ENCODE data around the gene LRRC2.

DNA sequence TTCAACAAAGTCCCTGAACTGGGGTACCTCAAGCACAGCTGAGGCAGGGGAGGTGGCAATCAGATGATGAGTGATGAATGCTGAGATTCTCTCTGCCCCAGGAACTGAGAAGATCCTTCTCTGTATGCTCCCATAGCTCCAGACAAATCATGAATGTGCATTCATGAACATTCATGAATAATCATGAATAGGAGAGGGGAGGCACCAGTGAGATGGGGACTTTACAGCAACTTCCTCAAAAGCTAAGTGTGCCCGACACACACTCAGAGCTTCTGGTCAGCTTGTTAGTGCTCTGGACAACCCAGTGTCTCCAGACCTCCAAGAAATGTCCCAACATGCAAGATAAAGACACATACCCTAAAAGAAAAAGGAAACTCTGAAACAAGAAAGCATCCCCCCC, 24.3 kb downstream of the LRRC2 start:
- no peak for TF ChIP-seq POLR2AphosphoS5 (IDR thresholded peaks at IDR 0.05)
- TF ChIP-seq, protein P1, sequence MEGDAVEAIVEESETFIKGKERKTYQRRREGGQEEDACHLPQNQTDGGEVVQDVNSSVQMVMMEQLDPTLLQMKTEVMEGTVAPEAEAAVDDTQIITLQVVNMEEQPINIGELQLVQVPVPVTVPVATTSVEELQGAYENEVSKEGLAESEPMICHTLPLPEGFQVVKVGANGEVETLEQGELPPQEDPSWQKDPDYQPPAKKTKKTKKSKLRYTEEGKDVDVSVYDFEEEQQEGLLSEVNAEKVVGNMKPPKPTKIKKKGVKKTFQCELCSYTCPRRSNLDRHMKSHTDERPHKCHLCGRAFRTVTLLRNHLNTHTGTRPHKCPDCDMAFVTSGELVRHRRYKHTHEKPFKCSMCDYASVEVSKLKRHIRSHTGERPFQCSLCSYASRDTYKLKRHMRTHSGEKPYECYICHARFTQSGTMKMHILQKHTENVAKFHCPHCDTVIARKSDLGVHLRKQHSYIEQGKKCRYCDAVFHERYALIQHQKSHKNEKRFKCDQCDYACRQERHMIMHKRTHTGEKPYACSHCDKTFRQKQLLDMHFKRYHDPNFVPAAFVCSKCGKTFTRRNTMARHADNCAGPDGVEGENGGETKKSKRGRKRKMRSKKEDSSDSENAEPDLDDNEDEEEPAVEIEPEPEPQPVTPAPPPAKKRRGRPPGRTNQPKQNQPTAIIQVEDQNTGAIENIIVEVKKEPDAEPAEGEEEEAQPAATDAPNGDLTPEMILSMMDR (IDR thresholded peaks at IDR 0.05 in 8 of 11, conservative IDR thresholded peaks at IDR 0.05 in 3 of 11), result no peak
